Hematopoietic multipotent progenitor cell treated with erythropoietin and hydrocortisone succinate and interleukin-3 and kit ligand, for 17 days (in vitro differentiated cells): ENCODE data around the gene MUC5AC.
"Not testable (repeated sequence)": the region's sequence is repeated elsewhere in the genome, so short reads cannot be mapped to it uniquely, and the experiment has no call there.

ENCODE experiments used
- DNase-seq: peaks from one replicate; pipeline ENCODE4 v3.0.0-alpha.2; 2015; ENCODE audit warnings: low spot score

Gene MUC5AC

DNA sequence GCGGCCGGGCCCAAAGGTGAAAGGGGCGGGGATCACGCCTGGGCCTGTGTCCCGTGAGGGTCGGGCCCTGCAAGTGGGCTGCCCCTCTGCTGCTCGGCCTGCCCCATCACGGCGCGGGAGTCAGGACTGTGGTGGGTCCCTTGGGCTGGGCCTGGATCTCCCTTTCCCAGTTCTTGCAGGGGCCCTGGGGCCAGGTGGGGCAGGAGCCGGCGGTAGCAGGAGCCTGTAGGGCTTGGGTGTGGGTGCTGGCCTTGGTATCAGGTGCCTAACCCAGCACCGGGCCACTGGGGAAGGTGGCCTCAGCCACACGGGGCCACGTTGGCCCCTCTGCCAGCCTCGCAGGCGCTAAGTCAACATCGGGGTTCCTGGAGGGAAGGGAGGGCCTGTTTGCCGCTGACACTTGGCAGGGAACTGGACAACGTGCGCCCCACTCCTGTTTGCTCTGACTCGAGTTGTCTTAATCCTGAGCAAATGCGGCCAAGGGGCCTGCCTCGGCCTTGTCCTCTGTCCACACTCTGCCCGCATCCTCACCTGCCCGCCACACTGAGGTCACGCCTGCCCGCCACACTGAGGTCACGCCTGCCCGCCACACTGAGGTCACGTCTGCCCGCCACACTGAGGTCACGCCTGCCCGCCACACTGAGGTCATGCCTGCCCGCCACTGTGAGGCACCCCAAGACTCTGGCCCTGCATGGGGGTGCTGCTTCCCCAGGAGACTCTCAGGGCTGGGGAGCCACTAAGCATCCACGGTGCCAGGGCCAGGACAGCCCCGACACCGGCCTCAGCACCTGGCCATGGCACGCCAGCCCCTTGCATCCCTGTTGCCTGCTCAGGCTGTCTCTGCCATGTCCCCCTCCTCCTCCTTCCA, 50.9 kb downstream of the MUC5AC start:
- DNase-seq, result no peak

GRCh38 chr11:1209371-1210057, 51.8 kb downstream of the MUC5AC start:
- no peak for DNase-seq

DNA sequence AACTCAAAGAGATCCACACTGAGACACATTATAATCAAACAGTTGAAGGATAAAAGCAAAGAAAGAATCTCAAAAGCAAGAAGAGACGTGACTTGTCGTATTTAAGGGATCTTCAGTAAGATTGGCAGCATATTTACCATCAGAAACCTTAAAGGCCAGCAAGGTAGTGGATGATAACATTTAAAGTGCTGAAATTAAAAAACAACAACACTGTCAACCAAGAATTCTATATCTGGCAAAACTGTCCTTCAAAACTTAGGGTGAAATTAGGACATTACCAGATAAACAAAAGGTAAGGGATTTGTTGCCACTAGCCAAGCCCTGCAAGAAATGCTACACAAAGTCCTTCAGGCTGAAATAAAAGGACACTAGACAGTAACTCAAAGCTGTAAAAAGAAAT, 54.1 kb downstream of the MUC5AC start:
- DNase-seq, result no peak

DNA sequence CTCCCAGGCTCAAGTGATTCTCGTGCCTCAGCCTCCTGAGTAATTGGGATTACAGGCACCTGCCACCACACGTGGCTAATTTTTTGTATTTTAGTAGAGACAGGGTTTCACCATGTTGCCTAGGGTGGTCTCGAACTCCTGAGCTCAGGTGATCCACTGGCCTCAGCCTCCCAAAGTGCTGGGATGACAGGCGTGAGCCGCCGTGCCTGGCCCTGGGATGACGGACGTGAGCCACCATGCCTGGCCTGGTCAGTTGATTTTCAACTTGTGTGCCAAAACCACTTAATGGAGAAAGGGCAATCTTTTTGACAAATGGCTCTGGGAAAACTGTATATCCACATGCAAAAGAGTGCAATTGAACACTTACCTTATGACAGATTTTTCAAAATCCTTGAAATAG, 58.1 kb downstream of the MUC5AC start:
- not testable (repeated sequence) for DNase-seq

- DNase-seq, result no peak
Observed at GRCh38 chr11:1217151-1217550, 59.4 kb downstream of the MUC5AC start.

- DNase-seq, result no peak
Observed at GRCh38 chr11:1218256-1218787, 60.6 kb downstream of the MUC5AC start.

- DNase-seq, result no peak
Observed at GRCh38 chr11:1218788-1219445, 61.2 kb downstream of the MUC5AC start.

- DNase-seq, result no peak
Observed at GRCh38 chr11:1219446-1219833, 61.7 kb downstream of the MUC5AC start.

DNA sequence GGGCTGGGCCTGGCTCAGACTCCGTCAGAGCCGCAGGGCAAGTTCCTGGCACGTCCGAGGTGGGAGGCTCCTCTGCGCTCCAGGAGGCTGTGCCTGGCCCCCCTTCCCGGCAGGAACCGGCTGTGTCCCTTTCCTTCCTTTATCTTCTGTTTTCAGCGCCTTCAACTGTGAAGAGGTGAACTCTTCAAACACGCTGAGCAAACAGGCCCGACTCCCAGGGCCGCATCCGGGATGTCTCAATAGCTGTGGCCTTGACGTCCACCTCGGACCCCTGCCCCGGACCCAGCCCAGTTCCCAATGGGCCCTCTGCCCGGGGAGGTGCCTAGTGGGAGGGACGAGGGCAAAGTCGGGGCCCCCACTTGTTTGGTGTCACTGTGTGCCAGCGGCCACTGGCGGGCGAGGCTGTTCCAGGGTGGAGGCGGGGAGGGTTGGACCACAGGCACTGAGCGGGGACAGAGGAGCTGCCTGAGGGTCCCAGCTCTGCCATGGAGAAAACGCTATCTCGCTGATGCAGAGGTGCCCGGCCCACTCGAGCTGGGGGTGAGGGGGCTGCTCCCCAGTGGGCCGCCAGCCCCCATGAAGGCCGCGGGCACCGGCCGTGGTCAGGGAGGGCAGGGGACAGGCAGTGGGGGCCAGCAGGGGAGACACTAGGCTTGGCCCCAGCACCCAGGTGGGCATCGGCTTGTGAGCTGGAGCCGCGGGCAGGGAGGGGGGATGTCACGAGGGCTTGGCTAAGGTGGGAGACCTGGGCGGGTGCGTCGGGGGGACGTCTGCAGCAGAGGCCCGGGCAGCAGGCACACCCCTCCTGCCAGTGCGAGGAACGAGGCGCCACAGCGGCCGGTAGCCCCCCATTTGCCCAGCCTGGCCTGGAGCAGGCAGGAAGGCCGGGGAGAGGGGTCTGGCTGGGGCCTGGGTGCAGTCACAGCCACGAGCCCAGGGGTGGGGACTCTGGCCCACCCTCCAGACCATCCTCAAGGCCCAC, 62.4 kb downstream of the MUC5AC start:
- no peak for DNase-seq

- no peak for DNase-seq
Observed at GRCh38 chr11:1220941-1221721, 63.4 kb downstream of the MUC5AC start.

- DNase-seq, result no peak
Observed at GRCh38 chr11:1221848-1222311, 64.1 kb downstream of the MUC5AC start.

DNA sequence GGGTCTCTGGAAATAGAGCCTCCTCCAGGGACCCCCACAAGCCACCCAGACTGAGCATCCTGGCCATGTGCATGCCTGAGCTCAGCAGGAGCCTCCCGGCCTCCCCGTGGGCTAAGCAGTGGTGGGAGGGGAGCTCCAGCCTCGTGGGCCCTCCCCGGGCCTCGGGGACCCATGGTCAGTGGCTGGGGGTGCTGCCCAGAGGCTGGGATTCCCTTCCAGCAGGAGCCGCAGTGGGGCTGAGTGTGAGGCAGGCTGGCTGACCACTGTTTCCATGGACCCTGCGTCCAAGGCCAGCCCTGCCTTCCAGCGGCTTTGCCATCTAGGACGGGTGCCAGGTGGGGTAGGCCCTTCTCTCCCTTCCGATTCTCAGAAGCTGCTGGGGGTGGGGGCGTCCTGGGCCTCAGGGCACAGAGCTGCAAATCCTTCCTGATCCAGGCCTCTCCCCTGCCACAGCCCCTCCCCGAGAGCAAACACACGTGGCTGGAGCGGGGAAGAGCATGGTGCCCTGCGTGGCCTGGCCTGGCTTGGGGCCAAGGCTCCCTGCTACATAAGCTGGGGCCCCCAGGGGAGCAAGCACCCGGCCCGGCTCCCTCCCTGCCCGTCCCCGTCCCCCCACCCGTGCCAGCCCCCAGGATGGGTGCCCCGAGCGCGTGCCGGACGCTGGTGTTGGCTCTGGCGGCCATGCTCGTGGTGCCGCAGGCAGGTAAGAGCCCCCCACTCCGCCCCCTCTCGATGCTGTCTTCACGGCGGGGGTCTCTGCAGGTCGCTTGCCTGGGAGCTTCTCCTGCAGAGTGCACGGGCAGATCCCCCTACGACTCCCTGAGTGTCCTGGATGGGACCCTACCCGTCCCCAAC, 65.0 kb downstream of the MUC5AC start, which contains the start of gene MUC5B:
Gene MUC5B, plus strand, starts transcription at position 576 of the 855 bp plus-strand sequence. Its CDS starts 58 bp downstream, at position 634.
- no peak for DNase-seq

DNA sequence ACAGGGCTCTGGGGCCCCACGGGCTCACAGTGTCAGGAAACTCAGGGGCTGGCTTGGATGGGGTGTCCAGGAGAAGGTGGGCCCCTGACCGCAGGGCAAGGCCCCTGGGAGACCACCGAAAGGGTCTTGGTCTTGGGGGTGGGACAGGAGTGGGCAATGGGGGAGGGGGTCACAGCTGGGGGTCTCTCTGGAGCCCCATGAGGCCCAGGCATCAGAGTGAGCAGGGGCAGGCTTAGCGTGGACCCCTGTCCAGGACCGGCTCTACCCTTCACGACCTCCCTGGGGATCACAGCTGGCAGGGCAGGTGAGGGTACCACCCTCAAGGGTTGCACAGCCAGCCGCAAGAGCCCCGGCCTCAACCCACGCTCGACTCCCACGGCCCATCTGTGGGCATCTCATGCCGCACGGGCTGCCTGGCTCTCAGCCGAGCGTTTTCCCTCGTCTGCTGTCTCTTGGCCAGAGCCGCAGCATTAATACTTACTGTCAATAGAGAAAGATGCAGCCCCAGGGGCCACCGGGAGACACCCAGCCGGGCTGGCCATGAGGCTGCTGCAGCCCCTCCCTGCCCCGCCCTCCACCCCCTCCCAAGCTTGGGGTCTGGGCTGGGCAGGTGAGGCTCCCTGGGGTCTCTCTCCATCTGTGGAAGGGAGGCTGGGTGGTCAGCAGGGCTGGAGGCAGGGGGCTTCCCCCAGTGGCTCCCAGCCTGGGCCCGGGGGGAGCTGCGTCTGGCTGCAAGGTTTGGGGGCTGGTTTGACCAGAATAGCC, 65.8 kb downstream of the MUC5AC start:
- no peak for DNase-seq

DNA sequence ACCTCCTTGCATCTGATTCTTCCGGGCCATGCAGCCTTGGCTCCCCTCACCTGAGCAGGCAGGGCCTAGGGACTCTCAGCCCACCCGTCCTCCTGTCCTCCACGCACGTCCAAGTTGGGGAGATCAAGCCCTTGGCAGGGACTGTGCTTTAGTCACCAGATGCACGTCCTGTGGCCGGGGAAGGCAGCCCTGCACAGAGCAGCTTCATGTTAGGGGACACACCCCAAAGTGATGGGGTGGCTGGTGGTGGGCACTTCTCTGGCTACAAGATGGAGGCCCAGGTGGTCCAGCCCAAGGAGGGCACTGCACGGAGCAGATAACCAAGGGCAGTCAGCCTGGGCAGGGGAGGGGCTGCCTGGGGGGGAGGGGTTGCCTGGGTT, 66.3 kb downstream of the MUC5AC start:
- no peak for DNase-seq

- no peak for DNase-seq
Observed at GRCh38 chr11:1224491-1225385, 67.0 kb downstream of the MUC5AC start.

- no peak for DNase-seq
Observed at GRCh38 chr11:1225386-1226225, 67.9 kb downstream of the MUC5AC start.
